HCT116 (cell line): ENCODE data around the gene PIGN.

Experiments
- EZH2 ChIP-seq: fragments of 200-600 bp; sonication (generic); IDR thresholded peaks from 2 replicates; pipeline ENCODE4 v1.6.1; 2017; ENCODE audit warnings: antibody characterized with exemption, mixed run types
- EZH2phosphoT487 ChIP-seq: fragments of 200-600 bp; IDR thresholded peaks from 2 replicates; pipeline ENCODE4 v1.6.1; 2018; ENCODE audit warnings: antibody characterized with exemption, borderline replicate concordance
- POLR2A ChIP-seq: IDR thresholded peaks from 2 replicates; pipeline ENCODE4 v1.7.0; 2011; ENCODE audit warnings: borderline replicate concordance; ENCODE audit not compliant: insufficient read depth, insufficient read length; ENCODE audit errors: extremely low read depth
- POLR2AphosphoS5 ChIP-seq: IDR thresholded peaks from 2 replicates; pipeline ENCODE4 v1.6.1; 2011; ENCODE audit warnings: mild to moderate bottlenecking, low read depth, low read length, moderate library complexity
- RAD21 ChIP-seq: IDR thresholded peaks from 2 replicates; pipeline ENCODE4 v1.6.1; 2012; ENCODE audit warnings: low read depth, mild to moderate bottlenecking
- ZFX ChIP-seq: fragments of 450-650 bp; IDR thresholded peaks from 2 replicates; pipeline ENCODE4 v1.6.1; 2017
- TF ChIP-seq, protein P1 (sequence below), 3 experiments: fragments of 200-600 bp in 1 of 3; sonication (generic) in 1 of 3; IDR thresholded peaks in 2 of 3; conservative IDR thresholded peaks in 1 of 3; 2 replicates each; pipeline ENCODE4 v1.5.1; 2012 to 2017; ENCODE audit warnings: low read depth in 2 of 3, low read length in 2 of 3, antibody characterized with exemption in 1 of 3, borderline replicate concordance in 1 of 3, control low read depth in 1 of 3, mild to moderate bottlenecking in 1 of 3, mixed read lengths in 1 of 3, mixed run types in 1 of 3, moderate library complexity in 1 of 3; ENCODE audit not compliant: insufficient read depth in 1 of 3
- TF ChIP-seq, protein P2 (sequence below): IDR thresholded peaks from 2 replicates; pipeline ENCODE4 v1.6.1; 2012

DNA sequence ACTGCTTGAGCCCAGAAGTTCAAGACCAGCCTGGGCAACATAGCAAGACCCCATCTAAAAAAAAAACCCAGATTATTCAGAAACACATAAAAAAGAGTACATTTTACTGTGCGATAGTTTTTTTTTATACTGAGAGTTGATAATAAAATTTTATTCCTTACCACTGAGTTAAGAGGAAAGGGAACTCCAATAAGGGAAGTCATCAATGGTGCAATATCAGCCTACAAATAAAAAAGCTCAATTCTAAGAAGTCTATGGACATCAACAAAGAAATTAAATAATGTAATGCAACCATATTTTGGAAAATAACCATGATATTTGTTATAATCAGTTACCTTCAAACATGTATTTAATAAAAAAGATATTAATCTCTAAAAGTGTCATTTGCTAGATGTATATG, 46.6 kb downstream of the PIGN start:
- TF ChIP-seq POLR2A (no peak), ZFX (no peak), RAD21 (no peak), POLR2AphosphoS5 (no peak), EZH2 (no peak), EZH2phosphoT487 (no peak)
- TF ChIP-seq, protein P1, sequence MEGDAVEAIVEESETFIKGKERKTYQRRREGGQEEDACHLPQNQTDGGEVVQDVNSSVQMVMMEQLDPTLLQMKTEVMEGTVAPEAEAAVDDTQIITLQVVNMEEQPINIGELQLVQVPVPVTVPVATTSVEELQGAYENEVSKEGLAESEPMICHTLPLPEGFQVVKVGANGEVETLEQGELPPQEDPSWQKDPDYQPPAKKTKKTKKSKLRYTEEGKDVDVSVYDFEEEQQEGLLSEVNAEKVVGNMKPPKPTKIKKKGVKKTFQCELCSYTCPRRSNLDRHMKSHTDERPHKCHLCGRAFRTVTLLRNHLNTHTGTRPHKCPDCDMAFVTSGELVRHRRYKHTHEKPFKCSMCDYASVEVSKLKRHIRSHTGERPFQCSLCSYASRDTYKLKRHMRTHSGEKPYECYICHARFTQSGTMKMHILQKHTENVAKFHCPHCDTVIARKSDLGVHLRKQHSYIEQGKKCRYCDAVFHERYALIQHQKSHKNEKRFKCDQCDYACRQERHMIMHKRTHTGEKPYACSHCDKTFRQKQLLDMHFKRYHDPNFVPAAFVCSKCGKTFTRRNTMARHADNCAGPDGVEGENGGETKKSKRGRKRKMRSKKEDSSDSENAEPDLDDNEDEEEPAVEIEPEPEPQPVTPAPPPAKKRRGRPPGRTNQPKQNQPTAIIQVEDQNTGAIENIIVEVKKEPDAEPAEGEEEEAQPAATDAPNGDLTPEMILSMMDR (IDR thresholded peaks at IDR 0.05 in 2 of 3, conservative IDR thresholded peaks at IDR 0.05 in 1 of 3; ENCODE audit: borderline replicate concordance in 1 of 3, insufficient read depth in 1 of 3, low read depth in 2 of 3, low read length in 2 of 3): no peak
- TF ChIP-seq, protein P2, sequence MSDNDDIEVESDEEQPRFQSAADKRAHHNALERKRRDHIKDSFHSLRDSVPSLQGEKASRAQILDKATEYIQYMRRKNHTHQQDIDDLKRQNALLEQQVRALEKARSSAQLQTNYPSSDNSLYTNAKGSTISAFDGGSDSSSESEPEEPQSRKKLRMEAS: no peak
